Mesenchymal stem cell (in vitro differentiated cells and primary cell): Measurements from ENCODE around the gene TNFRSF25.
"Not testable (repeated sequence)": the region's sequence is repeated elsewhere in the genome, so short reads cannot be mapped to it uniquely, and the experiment has no call there.

Source experiments
- DNase-seq: peaks from one replicate; pipeline ENCODE4 v3.0.0-alpha.2; 2013
- H2AFZ ChIP-seq: one replicate; pipeline ENCODE4 v1.6.1; 2013; ENCODE audit warnings: low read depth, mild to moderate bottlenecking, control low read depth, inconsistent platforms, low read length, moderate library complexity
- H2AK5ac ChIP-seq: 2 replicates; pipeline ENCODE4 v1.6.1; 2013; ENCODE audit warnings: low read length, moderate library complexity, mild to moderate bottlenecking, inconsistent platforms; ENCODE audit not compliant: severe bottlenecking
- H2BK120ac ChIP-seq: one replicate; pipeline ENCODE4 v1.6.1; 2013; ENCODE audit warnings: low read depth, mild to moderate bottlenecking, inconsistent platforms, low read length, moderate library complexity
- H2BK12ac ChIP-seq, 2 experiments: one replicate each; pipeline ENCODE4 v1.6.1; 2013; ENCODE audit warnings: inconsistent platforms in 2 of 2, low read length in 2 of 2, mild to moderate bottlenecking in 2 of 2, moderate library complexity in 2 of 2, control low read depth in 1 of 2
- H2BK15ac ChIP-seq: one replicate; pipeline ENCODE4 v1.6.1; 2013; ENCODE audit warnings: mild to moderate bottlenecking, low read depth, inconsistent platforms; ENCODE audit not compliant: poor library complexity, severe bottlenecking
- H2BK5ac ChIP-seq: 2 replicates; pipeline ENCODE4 v1.6.1; 2013; ENCODE audit warnings: low read depth, mild to moderate bottlenecking, low read length, control low read depth, inconsistent platforms; ENCODE audit not compliant: poor library complexity, severe bottlenecking
- H3K14ac ChIP-seq, 2 experiments: one replicate each; pipeline ENCODE4 v1.6.1; 2013; ENCODE audit warnings: inconsistent platforms in 2 of 2, low read length in 2 of 2, control low read depth in 1 of 2, mild to moderate bottlenecking in 1 of 2, moderate library complexity in 1 of 2
- H3K18ac ChIP-seq, 2 experiments: one replicate each; pipeline ENCODE4 v1.6.1; 2013; ENCODE audit warnings: inconsistent platforms in 2 of 2, low read length in 2 of 2, control low read depth in 1 of 2, low read depth in 1 of 2, mild to moderate bottlenecking in 1 of 2
- H3K23ac ChIP-seq, 2 experiments: one replicate each; pipeline ENCODE4 v1.6.1; 2013; ENCODE audit warnings: inconsistent platforms in 2 of 2, low read length in 2 of 2, mild to moderate bottlenecking in 2 of 2, moderate library complexity in 2 of 2, control low read depth in 1 of 2
- H3K27ac ChIP-seq: 2 replicates; pipeline ENCODE4 v1.5.1; 2013; ENCODE audit warnings: mild to moderate bottlenecking, moderate library complexity, low read length, control low read depth, inconsistent platforms; ENCODE audit not compliant: poor library complexity, severe bottlenecking
- H3K27me3 ChIP-seq, 2 experiments: 2 replicates each; pipeline versions ENCODE4 v1.6.1 to v1.7.0; 2013; ENCODE audit warnings: low read length in 2 of 2, mild to moderate bottlenecking in 2 of 2, moderate library complexity in 2 of 2, control low read depth in 1 of 2, inconsistent platforms in 1 of 2; ENCODE audit not compliant: control insufficient read depth in 1 of 2, insufficient read depth in 1 of 2
- H3K36me3 ChIP-seq, 2 experiments: 2 replicates each; pipeline versions ENCODE4 v1.6.1 to v1.7.0; 2013; ENCODE audit warnings: low read length in 2 of 2, control low read depth in 1 of 2, inconsistent platforms in 1 of 2, low read depth in 1 of 2, mild to moderate bottlenecking in 1 of 2; ENCODE audit not compliant: insufficient read depth in 2 of 2, control insufficient read depth in 1 of 2
- H3K4ac ChIP-seq, 2 experiments: one replicate each; pipeline ENCODE4 v1.6.1; 2013; ENCODE audit warnings: inconsistent platforms in 2 of 2, low read length in 2 of 2, mild to moderate bottlenecking in 2 of 2, moderate library complexity in 2 of 2, control low read depth in 1 of 2, low read depth in 1 of 2
- H3K4me1 ChIP-seq: 2 replicates; pipeline ENCODE4 v1.6.1; 2013; ENCODE audit warnings: low read depth, low read length, control low read depth; ENCODE audit not compliant: control insufficient read depth, insufficient read depth
- H3K4me2 ChIP-seq: 2 replicates; pipeline ENCODE4 v1.6.1; 2013; ENCODE audit warnings: low read length, mild to moderate bottlenecking, inconsistent platforms; ENCODE audit not compliant: poor library complexity, severe bottlenecking
- H3K4me3 ChIP-seq, 2 experiments: 2 replicates each; pipeline versions ENCODE4 v1.5.1 to v1.7.0; 2013; ENCODE audit warnings: low read length in 2 of 2, mild to moderate bottlenecking in 2 of 2, control low read depth in 1 of 2, low read depth in 1 of 2; ENCODE audit not compliant: insufficient read depth in 1 of 2
- H3K79me1 ChIP-seq: replicated peaks from 2 replicates; pipeline ENCODE4 v1.6.1; 2013; ENCODE audit warnings: mild to moderate bottlenecking, control low read depth, low read length, inconsistent platforms; ENCODE audit not compliant: poor library complexity, severe bottlenecking
- H3K9ac ChIP-seq: 2 replicates; pipeline ENCODE4 v1.7.0; 2013; ENCODE audit warnings: mild to moderate bottlenecking, low read length, moderate library complexity
- H3K9me3 ChIP-seq: 2 replicates; pipeline ENCODE4 v1.7.0; 2013; ENCODE audit warnings: mild to moderate bottlenecking, low read length; ENCODE audit not compliant: control insufficient read depth
- H4K8ac ChIP-seq: one replicate; pipeline ENCODE4 v1.6.1; 2013; ENCODE audit warnings: inconsistent platforms, mild to moderate bottlenecking, low read length, moderate library complexity
- H4K91ac ChIP-seq: one replicate; pipeline ENCODE4 v1.6.1; 2013; ENCODE audit warnings: mild to moderate bottlenecking, low read length, inconsistent platforms
- WGBS: methylation state at CpG from one replicate; pipeline ENCODE4 v1.1.7; 2013; ENCODE audit warnings: mixed read lengths; 5-methylcytosine and 5-hydroxymethylcytosine counted together

The TNFRSF25 gene

DNA sequence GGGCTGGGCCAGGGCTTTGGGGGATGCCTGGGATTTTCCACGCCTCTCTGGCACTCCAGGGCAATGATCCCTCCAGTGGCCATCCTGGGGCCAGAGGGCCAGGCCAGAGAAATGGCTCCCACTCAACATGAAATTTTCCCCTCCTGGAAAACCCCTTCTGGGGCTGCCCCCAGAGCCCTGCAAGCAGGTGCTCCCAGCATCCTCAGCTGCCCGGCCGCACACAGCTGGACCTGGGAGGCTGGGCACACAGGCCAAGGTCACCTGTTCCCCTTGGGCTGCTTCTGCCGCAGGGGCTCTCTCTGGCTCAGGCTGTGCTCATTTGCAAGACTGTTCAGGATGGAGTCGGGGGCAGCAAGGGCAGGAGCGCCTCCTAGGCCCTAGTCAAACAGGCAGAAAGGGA lies 37.5 kb downstream of the TNFRSF25 start:
- H2AFZ ChIP-seq, H3K14ac ChIP-seq, H2BK120ac ChIP-seq, H3K4me3 ChIP-seq, H3K23ac ChIP-seq, H3K79me1 ChIP-seq, H2BK12ac ChIP-seq, DNase-seq, H3K9ac ChIP-seq, H3K27ac ChIP-seq, H4K8ac ChIP-seq, H2BK5ac ChIP-seq, H3K4ac ChIP-seq, H3K36me3 ChIP-seq, H3K18ac ChIP-seq, H2AK5ac ChIP-seq, H4K91ac ChIP-seq, H3K9me3 ChIP-seq, H3K4me2 ChIP-seq, H2BK15ac ChIP-seq: not testable (repeated sequence)
- Histone ChIP-seq H3K27me3 (peaks cover 75 to 76% of the 10 kb centered on the region in 2 experiments), H3K4me1 (peaks cover 32% of the 10 kb centered on the region)
- WGBS = 95% methylated on average over 5 of the region's 6 CpGs

GRCh38 chr1:6427441-6428390 lies 38.3 kb downstream of the TNFRSF25 start:
- H2BK120ac ChIP-seq = no peak overlapping the region
- H3K79me1 ChIP-seq = no peaks in the 10 kb centered on the region
- H2AK5ac ChIP-seq = no peak overlapping the region
- no peak overlapping the region for H3K23ac ChIP-seq
- no peak overlapping the region for H2BK15ac ChIP-seq
- H3K4ac ChIP-seq = no peak overlapping the region
- H4K8ac ChIP-seq = no peak overlapping the region
- no peak overlapping the region for H3K18ac ChIP-seq
- H2BK12ac ChIP-seq = no peak overlapping the region
- H2BK5ac ChIP-seq = no peak overlapping the region
- H4K91ac ChIP-seq = no peak overlapping the region
- H3K9ac ChIP-seq = no peak overlapping the region
- H3K4me2 ChIP-seq = no peak overlapping the region
- H3K9me3 ChIP-seq = no peaks in the 10 kb centered on the region
- H2AFZ ChIP-seq = no peak overlapping the region
- no peak for DNase-seq
- peaks cover 0 to 3% of the 10 kb centered on the region in 2 experiments for H3K36me3 ChIP-seq
- 91% methylated on average over 26 of the region's 26 CpGs for WGBS
- no peak overlapping the region for H3K4me3 ChIP-seq
- peaks cover 37% of the 10 kb centered on the region for H3K4me1 ChIP-seq
- peaks cover 81 to 83% of the 10 kb centered on the region in 2 experiments for H3K27me3 ChIP-seq
- no peak overlapping the region for H3K14ac ChIP-seq
- no peak overlapping the region for H3K27ac ChIP-seq

GRCh38 chr1:6426972-6427350 lies 39.0 kb downstream of the TNFRSF25 start:
- no peak overlapping the region for H2AK5ac ChIP-seq
- peaks cover 35% of the 10 kb centered on the region for H3K4me1 ChIP-seq
- no peaks in the 10 kb centered on the region for H3K9me3 ChIP-seq
- H2BK12ac ChIP-seq = no peak overlapping the region
- no peak overlapping the region for H3K18ac ChIP-seq
- no peak overlapping the region for H3K4ac ChIP-seq
- no peak overlapping the region for H3K4me2 ChIP-seq
- H3K36me3 ChIP-seq = peaks cover 0 to 3% of the 10 kb centered on the region in 2 experiments
- no peaks in the 10 kb centered on the region for H3K79me1 ChIP-seq
- H2BK120ac ChIP-seq = no peak overlapping the region
- no peak overlapping the region for H3K14ac ChIP-seq
- 84% methylated on average over 10 of the region's 10 CpGs for WGBS
- H3K27ac ChIP-seq = no peak overlapping the region
- no peak overlapping the region for H2AFZ ChIP-seq
- no peak for DNase-seq
- no peak overlapping the region for H4K8ac ChIP-seq
- no peak overlapping the region for H4K91ac ChIP-seq
- H3K4me3 ChIP-seq = no peak overlapping the region
- no peak overlapping the region for H2BK15ac ChIP-seq
- H3K23ac ChIP-seq = no peak overlapping the region
- H2BK5ac ChIP-seq = no peak overlapping the region
- no peak overlapping the region for H3K9ac ChIP-seq
- peaks cover 77 to 82% of the 10 kb centered on the region in 2 experiments for H3K27me3 ChIP-seq

GRCh38 chr1:6426277-6426971 lies 39.5 kb downstream of the TNFRSF25 start:
- Histone ChIP-seq H2BK15ac (no peak overlapping the region), H2BK12ac (no peak overlapping the region), H3K9ac (no peak overlapping the region), H3K9me3 (no peaks in the 10 kb centered on the region), H3K14ac (no peak overlapping the region), H3K27ac (no peak overlapping the region), H4K91ac (no peak overlapping the region), H3K4me3 (no peak overlapping the region), H3K4ac (no peak overlapping the region), H3K36me3 (peaks cover 0 to 3% of the 10 kb centered on the region in 2 experiments), H2AFZ (no peak overlapping the region), H4K8ac (no peak overlapping the region), H3K4me2 (no peak overlapping the region), H2AK5ac (no peak overlapping the region), H3K4me1 (peaks cover 35% of the 10 kb centered on the region), H3K79me1 (no peaks in the 10 kb centered on the region), H3K18ac (no peak overlapping the region), H3K23ac (no peak overlapping the region), H3K27me3 (peaks cover 80 to 85% of the 10 kb centered on the region in 2 experiments), H2BK5ac (no peak overlapping the region), H2BK120ac (no peak overlapping the region)
- no peak for DNase-seq
- 91% methylated on average over 9 of the region's 9 CpGs for WGBS
